HG03135 (cell line): ENCODE results near the gene NWD2.
"Not testable (repeated sequence)": the region's sequence is repeated elsewhere in the genome, so short reads cannot be mapped to it uniquely, and the experiment has no call there.

Experiments used
- ATAC-seq: cut with Tn5 transposase; IDR thresholded peaks from one replicate; pipeline ENCODE4 v1.9.1; 2021; ENCODE audit warnings: mild to moderate bottlenecking, moderate library complexity; ENCODE audit not compliant: unreplicated experiment

NWD2 gene

DNA sequence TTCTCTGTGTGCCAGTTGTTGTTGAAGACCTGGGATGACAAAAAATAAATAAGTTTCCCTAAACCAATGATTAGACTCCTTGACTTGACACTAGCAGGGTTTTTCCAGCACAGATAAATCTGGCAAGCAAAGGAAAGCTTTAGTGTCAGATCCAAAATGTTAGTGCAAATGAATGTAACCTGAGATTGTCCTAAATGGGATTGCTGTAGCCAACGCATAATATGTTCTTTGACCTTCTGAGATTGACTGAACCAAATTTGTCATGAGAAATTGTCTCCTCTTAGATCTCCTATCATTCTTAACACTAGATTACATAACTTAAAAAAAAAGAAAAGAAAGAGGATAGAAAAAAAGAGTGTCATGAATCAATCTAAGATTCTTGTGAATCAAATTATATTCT, 245.2 kb downstream of the NWD2 start:
- ATAC-seq, result no peak

DNA sequence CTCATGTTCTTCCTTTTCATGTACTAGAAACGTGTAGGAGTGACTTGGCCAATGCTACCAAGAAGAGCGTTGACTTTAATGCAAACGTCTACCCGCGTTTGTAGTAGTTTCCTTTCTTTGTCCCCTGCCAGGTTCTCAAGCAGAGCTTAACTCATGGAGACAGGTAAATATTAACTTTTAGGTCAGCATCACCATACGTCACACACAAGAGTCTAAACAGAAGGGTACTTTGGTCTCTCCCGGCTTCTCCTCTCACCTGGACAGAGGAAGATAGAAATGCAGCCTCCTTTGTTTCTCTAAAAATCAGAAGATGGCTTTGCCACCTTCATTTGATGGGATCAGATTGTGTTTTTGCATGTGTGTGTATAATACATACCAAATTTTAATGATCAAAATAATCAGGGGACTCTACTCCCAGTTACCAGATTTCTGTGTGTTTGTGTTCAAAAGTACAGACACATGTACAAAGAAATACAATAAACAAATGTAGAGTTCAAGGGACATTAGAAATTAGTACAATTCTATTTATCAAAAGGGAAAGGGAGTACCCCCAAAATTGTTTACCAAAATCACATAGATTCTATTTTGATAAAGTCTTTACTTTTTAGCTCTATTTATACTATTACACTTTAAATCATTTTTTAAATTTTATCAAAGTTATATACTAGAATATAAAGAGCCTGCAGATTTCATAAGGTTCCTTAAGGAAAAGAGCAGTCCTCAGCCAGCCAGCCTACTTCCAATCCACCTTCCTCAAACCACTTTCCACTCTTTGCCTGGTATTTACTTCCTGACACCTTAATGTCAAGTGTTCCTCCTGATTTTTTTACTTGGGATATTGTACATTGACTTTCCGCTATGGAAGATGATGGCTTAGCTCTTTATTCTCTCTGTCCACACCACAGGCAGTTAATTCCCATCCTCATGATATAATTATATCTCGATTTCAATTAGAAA, 246.1 kb downstream of the NWD2 start:
- ATAC-seq, result no peak

DNA sequence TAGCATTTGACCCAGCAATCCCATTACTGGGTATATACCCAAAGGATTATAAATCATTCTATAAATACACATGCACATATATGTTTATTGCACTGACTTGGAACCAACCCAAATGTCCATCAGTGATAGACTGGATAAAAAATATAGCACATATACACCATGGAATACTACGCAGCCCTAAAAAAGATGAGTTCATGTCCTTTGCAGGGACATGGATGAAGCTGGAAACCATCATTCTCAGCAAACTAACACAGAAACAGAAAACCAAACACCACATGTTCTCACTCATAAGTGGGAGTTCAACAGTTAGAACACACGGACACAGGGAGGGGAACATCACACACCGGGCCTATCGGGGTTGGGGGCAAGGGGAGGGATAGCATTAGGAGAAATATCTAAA, 250.8 kb downstream of the NWD2 start:
- ATAC-seq, result not testable (repeated sequence)
